CD1c-positive myeloid dendritic cell (primary cell): ENCODE results near the gene SHANK1.
"Not testable (repeated sequence)": the region's sequence is repeated elsewhere in the genome, so short reads cannot be mapped to it uniquely, and the experiment has no call there.

Source experiments
- DNase-seq: peaks from one replicate; pipeline ENCODE4 v3.0.0-alpha.2; 2016; ENCODE audit errors: extremely low spot score

SHANK1 gene

DNA sequence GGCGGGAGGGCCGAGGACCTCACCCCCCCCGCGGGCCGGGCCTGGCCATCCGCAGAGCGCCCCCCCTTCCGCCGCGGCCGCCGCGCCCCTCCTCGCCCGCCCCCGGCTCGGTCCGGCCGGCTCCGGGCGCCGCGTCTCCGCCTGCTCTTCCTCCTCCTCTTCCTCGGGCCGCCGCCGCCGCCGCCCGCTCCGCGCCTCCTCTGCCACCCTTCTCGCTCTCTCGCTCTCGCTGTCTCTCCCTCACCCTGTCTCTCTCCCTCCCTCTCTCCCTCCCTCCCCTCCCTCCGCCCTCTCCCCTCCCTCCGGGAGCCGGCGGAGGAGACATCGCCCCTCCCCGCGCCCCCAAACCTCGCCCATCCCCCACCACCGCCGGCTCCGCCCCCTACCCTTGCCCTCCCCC lies at the start of gene SHANK1:
Gene SHANK1, minus strand, starts transcription at position 237 of the 400 bp plus-strand sequence. CDS start 2,883 bp downstream, outside the sequence.
- DNase-seq, result no peak

DNA sequence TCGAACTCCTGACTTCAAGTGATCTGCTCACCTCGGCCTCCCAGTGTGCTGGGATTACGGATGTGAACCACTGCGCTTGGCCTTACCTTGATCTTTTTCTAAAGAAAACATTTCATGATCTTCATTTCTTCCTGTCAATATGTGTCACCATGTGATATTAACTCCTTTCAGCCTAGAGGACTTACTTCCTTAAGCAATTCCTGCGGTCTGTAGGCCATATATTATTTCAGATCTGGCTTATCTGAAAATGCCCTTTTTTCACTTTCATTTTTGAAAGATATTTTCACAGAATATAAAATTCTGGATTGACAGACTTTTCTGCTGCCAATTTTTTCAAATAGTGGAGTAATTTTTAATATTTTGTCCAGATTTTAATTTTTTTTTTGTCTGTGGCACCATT lies 48.7 kb upstream of the SHANK1 start:
- no peak for DNase-seq

DNA sequence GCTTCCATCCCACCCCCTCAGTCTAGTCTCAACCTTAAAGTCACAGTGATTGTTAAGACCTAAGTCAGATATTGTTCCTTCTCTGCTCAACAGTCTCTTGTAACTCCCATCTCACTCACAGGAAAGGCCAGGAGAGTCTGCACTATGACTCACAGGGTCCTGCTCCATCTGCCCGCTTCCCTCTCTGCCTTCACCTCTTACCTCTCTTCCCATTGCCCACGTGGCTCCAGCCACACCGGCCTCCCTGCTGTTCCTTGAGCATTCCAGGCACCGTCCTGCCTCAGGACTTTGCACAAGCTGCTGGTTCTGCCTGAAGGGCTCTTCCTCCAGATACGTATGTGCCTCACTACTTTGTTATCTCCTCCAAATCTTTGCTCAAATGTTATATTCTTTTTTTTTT lies 47.7 kb upstream of the SHANK1 start:
- DNase-seq, result not testable (repeated sequence)

DNA sequence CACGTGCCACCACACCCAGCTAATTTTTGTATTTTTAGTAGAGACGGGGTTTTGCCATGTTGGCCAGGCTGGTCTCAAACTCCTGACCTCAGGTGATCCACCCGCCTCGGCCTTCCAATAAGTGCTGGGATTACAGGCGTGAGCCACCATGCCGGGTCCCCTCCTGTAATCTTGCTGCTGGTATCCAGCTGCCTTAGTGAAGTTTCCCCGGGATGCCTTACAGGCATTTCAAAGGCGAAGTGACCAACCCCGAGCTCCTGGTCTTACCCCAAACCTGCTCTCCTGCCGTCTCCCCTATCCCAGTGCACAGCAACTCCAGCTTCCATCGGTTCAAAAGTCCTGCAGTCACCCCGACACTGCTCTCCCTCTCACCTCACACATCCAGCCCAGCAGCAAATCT lies 47.1 kb upstream of the SHANK1 start:
- not testable (repeated sequence) for DNase-seq

DNA sequence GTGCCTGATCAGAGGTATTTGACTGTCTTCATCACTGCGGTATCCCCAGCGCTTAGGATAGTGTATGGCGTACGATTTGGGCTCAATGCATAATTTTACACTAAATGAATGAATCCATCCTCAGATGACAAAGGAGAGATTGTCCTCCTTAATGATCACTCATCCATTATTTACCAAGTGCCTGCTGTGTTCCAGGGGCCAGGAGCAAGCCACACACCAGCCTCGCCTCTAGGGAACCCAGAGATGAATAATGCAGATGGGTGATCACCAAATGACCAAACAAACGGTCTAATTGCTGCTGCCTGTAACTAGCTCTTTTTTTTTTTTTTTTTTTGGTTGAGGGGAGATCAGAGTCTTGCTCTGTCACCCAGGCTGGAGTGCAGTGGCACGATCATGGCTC lies 44.8 kb upstream of the SHANK1 start:
- no peak for DNase-seq

DNA sequence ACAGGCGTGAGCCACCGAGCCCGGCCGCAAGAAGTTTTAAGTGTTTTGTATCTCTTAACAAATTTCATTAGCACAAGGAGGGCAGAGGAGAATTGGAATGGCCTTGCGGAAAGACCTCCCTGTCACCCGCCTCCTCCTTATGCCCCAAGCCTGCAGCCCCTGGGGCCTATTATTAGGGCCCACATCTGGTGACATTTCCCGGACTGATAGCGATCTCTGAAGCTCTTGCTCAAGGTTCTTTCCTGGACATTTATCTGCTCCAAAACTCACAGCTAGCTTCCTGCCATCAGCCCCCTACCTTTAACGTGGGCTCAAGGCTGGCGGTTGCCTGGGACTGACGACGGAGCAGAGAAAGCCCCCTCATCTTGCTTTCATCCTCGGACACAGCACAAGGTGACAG lies 43.9 kb upstream of the SHANK1 start:
- not testable (repeated sequence) for DNase-seq

- not testable (repeated sequence) for DNase-seq
Observed at GRCh38 chr19:50761501-50761900, 41.9 kb upstream of the SHANK1 start.

GRCh38 chr19:50759886-50760285 lies 40.3 kb upstream of the SHANK1 start:
- DNase-seq, result peak; percentile 11

GRCh38 chr19:50759076-50759475 lies 39.5 kb upstream of the SHANK1 start:
- not testable (repeated sequence) for DNase-seq

DNA sequence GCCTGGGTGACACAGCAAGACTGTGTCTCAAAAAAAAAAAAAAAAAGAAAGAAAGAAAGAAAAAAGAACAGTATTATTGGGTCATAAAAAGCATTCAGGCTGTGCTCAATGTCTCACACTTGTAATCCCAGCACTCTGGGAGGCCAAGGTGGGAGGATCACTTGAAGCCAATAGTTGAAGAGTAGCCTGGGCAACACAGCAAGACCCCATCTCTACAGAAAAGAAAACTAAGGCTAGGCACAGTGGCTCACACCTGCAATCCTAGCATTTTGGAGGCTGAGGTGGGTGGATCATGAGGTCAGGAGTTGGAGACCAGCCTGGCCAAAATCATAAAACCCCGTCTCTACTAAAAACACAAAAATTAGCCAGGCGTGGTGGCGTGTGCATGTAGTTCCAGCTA lies 38.0 kb upstream of the SHANK1 start:
- DNase-seq, result not testable (repeated sequence)

- not testable (repeated sequence) for DNase-seq
Observed at GRCh38 chr19:50756244-50756643, 36.6 kb upstream of the SHANK1 start.

DNA sequence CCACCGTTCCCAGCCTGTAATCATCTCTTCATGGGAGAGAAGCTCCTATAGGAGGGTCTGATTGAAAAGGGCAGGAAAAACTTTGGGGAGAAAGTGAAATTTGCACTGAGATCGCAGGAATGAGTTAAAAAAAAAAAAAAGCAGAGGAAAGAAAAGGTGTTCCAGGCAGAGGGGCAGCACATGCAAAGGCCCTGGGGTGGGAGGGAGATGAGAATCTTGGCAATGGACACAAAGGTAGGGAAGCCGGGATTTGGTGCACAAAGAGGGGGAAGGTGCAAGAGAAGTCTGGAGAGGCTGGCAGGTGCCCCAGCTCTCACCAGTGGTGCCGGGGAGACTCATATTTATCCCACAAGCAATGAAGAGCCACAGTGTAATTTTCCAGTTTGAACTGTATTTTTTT lies 34.3 kb upstream of the SHANK1 start:
- no peak for DNase-seq

- no peak for DNase-seq
Observed at GRCh38 chr19:50750010-50750409, 30.4 kb upstream of the SHANK1 start.

GRCh38 chr19:50749490-50749889 lies 29.9 kb upstream of the SHANK1 start:
- DNase-seq, result no peak

- DNase-seq, result not testable (repeated sequence)
Observed at GRCh38 chr19:50747141-50747540, 27.5 kb upstream of the SHANK1 start.

GRCh38 chr19:50745221-50745620 lies 25.6 kb upstream of the SHANK1 start:
- DNase-seq, result no peak

DNA sequence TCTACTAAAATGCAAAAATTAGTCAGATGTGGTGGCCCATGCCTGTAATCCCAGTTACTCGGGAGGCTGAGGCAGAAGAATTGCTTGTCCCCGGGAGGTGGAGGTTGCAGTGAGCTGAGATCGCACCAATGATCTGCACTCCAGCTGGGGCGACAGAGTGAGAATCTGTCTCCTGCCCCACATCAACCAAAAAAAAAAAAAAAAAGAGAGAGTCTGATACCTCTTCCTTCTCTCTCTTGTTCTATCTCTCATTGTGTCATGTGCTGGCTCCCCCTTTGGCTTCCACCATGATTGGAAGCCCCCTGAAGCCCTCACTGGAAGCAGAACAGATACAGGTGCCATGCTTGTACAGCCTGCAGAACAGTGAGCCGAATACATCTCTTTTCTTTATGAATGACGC lies 23.9 kb upstream of the SHANK1 start:
- no peak for DNase-seq

DNA sequence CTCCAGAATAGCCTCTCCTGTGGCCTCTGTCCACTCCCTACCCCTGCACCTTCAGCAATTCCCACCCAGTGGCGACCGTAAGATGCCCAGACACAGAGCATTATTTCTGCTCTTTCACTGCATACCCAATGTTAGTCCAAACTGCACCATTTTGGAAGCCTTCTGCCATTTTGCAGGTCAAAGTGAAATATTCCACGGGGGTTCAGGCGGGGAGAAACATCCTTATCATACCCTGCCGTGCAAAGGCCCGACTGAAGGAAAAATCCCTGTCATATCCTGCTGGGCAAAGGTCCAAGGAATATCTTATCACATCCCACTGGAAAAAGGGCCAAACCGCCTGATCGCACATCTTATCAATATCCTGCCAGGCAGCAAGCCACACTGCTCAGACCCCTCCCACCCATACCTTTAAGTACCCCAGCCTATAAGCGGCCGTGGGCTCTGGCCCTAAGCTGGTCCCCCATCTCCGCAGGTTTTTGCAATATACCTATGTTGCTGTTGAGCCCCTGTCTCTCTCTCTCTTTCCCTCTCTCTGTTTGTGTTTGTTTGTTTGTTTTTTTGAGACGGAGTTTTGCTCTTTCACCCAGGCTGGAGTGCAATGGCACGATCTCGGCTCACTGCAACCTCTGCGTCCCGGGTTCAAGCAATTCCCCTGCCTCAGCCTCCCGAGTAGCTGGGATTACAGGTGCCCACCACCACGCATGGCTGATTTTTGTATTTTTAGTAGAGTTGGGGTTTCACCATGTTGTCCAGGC lies 21.8 kb upstream of the SHANK1 start:
- no peak for DNase-seq

DNA sequence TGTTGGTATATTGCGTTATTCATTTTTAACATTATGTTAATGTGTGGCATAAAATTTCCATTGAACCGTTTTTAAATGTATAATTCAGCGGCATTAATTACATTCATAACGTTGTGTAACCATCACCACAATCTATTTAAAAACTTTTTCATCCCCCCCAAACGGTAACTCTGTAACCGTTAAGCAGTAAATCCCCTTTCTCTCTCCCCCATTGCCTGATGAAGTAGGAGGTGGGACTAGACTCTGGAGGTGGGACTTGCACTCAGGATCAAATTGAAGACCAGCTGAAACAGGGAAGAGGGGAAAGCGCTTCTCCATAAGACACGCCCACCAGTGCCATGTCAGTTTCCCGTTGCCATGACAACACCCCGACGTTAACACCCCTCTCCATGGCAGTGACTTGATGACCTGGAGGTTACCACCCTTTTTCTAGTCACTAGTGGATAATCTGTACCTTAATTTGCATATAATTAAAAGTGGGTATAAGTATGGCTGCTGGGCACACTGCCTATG lies 20.4 kb upstream of the SHANK1 start:
- DNase-seq, result no peak

GRCh38 chr19:50739132-50739913 lies 19.7 kb upstream of the SHANK1 start:
- no peak for DNase-seq

DNA sequence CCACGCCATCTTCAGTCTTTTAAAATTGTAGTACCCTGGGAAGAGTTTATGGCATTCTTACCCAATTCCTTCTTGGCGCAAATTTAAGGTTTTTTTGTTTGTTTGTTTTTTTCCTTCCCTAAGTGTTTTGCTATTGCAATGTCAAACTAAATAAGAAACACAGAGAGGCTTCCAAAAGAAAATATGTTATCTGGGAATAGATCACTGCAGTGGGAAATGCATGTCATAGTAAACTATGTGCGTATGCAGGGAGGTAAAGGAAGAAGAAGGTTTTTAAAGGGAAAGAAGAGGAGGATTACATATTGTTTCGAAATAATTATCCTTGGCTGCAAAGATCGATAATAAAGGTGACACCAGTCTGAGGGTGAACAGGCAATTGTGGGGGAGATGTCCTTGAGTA lies 16.7 kb upstream of the SHANK1 start:
- no peak for DNase-seq

- DNase-seq, result no peak
Observed at GRCh38 chr19:50735869-50736268, 16.3 kb upstream of the SHANK1 start.

DNA sequence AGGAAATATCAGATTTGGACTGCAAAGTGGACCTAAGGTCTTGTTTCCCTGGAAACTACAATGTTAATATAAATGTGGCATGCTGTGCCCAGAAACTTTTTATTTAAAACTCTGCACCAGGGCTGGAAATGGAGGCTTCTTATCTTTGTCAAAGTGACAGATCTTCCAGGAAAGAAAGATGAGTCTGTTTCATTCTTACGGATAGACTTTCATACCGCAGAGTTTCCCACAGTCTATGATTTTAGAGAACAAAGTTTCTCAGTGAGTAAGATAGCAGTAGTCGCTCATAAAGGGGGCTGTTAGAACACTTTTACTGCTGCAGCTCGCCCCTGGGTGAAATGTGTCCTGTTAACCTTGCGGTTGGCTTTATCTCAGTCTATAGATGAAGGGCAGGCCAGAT lies 10.3 kb upstream of the SHANK1 start:
- DNase-seq, result no peak
